Measurements from ENCODE around the gene RAB27A. TPM values are rescaled to one million over a fixed set of nuclear protein-coding genes. Genes with fewer than 3 reads are reported as not detected.

RAB27A gene
- total RNA-seq, 1 donor from 2014 or later = 17.8 TPM

DNA sequence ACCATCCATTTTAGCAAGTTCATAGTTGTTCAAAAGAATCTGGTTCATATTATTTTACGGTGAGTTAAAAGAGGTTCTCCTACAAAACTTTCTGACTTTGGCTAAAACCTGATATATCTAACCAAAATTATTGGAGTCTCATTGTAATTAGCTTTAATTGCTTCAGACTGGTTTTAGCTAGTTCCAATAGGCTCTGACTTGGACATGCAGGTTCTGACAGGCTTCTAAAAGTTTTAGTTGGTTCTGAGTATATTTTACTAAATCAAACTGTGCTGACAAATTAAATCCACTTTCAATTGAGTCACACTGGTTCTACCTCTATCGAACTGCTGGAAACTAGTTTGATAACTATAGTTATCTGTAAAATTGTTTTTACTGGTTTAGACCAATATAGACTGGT, 50.7 kb downstream of the RAB27A start:
- H3K9me3 ChIP-seq (ENCODE audit: insufficient read depth, low read depth, low read length) = no peaks in the 10 kb centered on the region
- H3K27ac Mint-ChIP-seq (ENCODE audit: unreplicated experiment) = no peak overlapping the region
- no peak overlapping the region for H3K4me2 ChIP-seq (ENCODE audit: low read length)
- H3K27me3 ChIP-seq (ENCODE audit: insufficient read depth, low read length) = no peaks in the 10 kb centered on the region
- FAIRE-seq = no peak
- H3K9me3 Mint-ChIP-seq (ENCODE audit: unreplicated experiment) = no peaks in the 10 kb centered on the region
- H3K79me2 ChIP-seq (ENCODE audit: insufficient read depth, low read length) = no peaks in the 10 kb centered on the region
- H3K4me1 ChIP-seq (ENCODE audit: insufficient read depth, low read length) = no peaks in the 10 kb centered on the region
- no peaks in the 10 kb centered on the region for H4K20me1 ChIP-seq (ENCODE audit: insufficient read depth, low read length)
- H3K4me3 ChIP-seq (ENCODE audit: insufficient read depth, low read depth, low read length) = no peak overlapping the region
- H2AFZ ChIP-seq (ENCODE audit: low read depth, low read length) = no peak overlapping the region
- no peaks in the 10 kb centered on the region for H3K27me3 Mint-ChIP-seq (ENCODE audit: low read depth, unreplicated experiment)
- no peak for DNase-seq (ENCODE audit: low read depth)
- H3K4me3 Mint-ChIP-seq (ENCODE audit: unreplicated experiment) = no peak overlapping the region
- H3K27ac ChIP-seq (ENCODE audit: low read depth, low read length) = no peak overlapping the region
- H3K36me3 ChIP-seq (ENCODE audit: insufficient read depth, low read length) = no peaks in the 10 kb centered on the region
- no peak for TF ChIP-seq EZH2 (IDR thresholded peaks at IDR 0.05; ENCODE audit: insufficient read depth, low read length)
- TF ChIP-seq, protein P1, sequence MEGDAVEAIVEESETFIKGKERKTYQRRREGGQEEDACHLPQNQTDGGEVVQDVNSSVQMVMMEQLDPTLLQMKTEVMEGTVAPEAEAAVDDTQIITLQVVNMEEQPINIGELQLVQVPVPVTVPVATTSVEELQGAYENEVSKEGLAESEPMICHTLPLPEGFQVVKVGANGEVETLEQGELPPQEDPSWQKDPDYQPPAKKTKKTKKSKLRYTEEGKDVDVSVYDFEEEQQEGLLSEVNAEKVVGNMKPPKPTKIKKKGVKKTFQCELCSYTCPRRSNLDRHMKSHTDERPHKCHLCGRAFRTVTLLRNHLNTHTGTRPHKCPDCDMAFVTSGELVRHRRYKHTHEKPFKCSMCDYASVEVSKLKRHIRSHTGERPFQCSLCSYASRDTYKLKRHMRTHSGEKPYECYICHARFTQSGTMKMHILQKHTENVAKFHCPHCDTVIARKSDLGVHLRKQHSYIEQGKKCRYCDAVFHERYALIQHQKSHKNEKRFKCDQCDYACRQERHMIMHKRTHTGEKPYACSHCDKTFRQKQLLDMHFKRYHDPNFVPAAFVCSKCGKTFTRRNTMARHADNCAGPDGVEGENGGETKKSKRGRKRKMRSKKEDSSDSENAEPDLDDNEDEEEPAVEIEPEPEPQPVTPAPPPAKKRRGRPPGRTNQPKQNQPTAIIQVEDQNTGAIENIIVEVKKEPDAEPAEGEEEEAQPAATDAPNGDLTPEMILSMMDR (IDR thresholded peaks at IDR 0.05; ENCODE audit: insufficient read depth, low read depth, low read length) = no peak
- H3K4me1 Mint-ChIP-seq (ENCODE audit: low read depth, unreplicated experiment) = peaks cover 3% of the 10 kb centered on the region
- no peak overlapping the region for H3K9ac ChIP-seq (ENCODE audit: low read length)
- H3K36me3 Mint-ChIP-seq (ENCODE audit: low read depth, unreplicated experiment) = no peaks in the 10 kb centered on the region

DNA sequence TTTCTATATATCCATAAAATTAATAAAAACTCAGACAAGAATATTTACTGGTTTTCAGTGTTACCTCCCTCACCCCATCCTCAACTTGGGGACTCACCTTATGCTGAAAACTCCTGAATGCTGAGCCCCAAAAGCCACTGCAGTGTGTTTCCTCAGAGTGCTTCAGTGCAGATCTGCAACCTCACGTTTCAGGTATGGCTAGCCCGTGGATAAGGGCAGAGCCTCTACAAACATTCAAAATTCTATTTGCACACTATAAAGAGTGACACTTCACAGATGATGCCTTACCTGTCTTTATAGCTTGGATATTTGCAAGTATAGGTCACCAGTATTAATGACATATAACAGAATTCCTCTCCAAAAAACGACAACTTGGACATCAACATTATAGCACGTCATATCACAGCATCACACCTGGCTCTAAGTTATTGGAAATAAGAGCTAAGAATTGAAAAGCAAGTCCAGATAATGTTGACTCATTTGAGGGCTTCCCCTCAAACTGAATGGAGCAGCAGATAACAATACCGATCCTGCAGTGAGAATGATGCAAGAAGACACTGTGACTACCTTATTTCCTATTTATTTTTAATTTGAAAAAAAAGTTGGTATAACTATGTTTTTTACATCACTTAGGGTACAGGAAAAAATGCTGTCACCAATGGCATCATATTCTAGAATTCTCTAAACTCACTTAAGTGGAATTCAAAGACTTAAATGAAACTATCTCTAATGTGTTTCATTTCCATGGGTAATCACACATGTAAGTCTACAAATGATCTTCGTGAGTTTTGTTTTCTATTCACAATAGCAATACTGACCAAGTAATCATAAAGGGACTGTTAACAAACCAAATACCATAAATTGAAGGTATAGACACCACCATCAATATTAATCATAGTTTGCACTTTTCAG, 52.1 kb downstream of the RAB27A start:
- no peak for TF ChIP-seq EZH2 (IDR thresholded peaks at IDR 0.05; ENCODE audit: insufficient read depth, low read length)
- TF ChIP-seq, protein P1 (IDR thresholded peaks at IDR 0.05; ENCODE audit: insufficient read depth, low read depth, low read length) = no peak
- Histone ChIP-seq H3K4me1 (ENCODE audit: insufficient read depth, low read length) (no peaks in the 10 kb centered on the region), H3K9me3 (ENCODE audit: insufficient read depth, low read depth, low read length) (no peaks in the 10 kb centered on the region), H3K36me3 (ENCODE audit: insufficient read depth, low read length) (no peaks in the 10 kb centered on the region), H3K27me3 (ENCODE audit: insufficient read depth, low read length) (no peaks in the 10 kb centered on the region), H2AFZ (ENCODE audit: low read depth, low read length) (no peak overlapping the region), H4K20me1 (ENCODE audit: insufficient read depth, low read length) (no peaks in the 10 kb centered on the region), H3K4me3 (ENCODE audit: insufficient read depth, low read depth, low read length) (no peak overlapping the region), H3K9ac (ENCODE audit: low read length) (no peak overlapping the region), H3K4me2 (ENCODE audit: low read length) (no peak overlapping the region), H3K27ac (ENCODE audit: low read depth, low read length) (no peak overlapping the region), H3K79me2 (ENCODE audit: insufficient read depth, low read length) (no peaks in the 10 kb centered on the region)
- Mint-ChIP-seq H3K9me3 (ENCODE audit: unreplicated experiment) (no peaks in the 10 kb centered on the region), H3K36me3 (ENCODE audit: low read depth, unreplicated experiment) (no peaks in the 10 kb centered on the region), H3K4me3 (ENCODE audit: unreplicated experiment) (no peak overlapping the region), H3K4me1 (ENCODE audit: low read depth, unreplicated experiment) (peaks cover 3% of the 10 kb centered on the region), H3K27ac (ENCODE audit: unreplicated experiment) (no peak overlapping the region), H3K27me3 (ENCODE audit: low read depth, unreplicated experiment) (no peaks in the 10 kb centered on the region)
- no peak for FAIRE-seq
- no peak for DNase-seq (ENCODE audit: low read depth)

DNA sequence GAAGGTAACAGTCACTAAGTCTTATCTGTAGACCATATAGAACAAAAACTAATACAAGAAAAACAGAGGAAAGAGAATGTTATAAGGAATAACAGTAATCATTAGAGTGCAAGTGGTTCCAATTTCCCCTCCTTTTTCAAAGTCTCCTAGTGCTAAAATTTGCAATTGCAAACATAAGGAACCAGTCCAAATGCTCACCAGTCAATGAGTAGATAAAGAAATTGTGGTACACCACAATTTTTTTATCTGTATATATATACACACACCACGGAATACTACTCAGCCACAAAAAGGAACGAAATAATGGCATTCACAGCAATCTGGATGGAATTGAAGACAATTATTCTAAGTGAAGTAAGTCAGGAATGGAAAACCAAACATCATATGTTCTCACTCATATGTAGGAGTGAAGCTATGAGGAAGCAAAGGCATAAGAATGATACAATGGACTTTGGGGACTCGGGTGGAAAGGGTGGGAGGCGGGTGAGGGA, 54.0 kb downstream of the RAB27A start:
- Histone ChIP-seq H2AFZ (ENCODE audit: low read depth, low read length) (no peak overlapping the region), H3K9ac (ENCODE audit: low read length) (no peak overlapping the region), H3K4me2 (ENCODE audit: low read length) (no peak overlapping the region), H3K36me3 (ENCODE audit: insufficient read depth, low read length) (no peaks in the 10 kb centered on the region), H3K27me3 (ENCODE audit: insufficient read depth, low read length) (no peaks in the 10 kb centered on the region), H4K20me1 (ENCODE audit: insufficient read depth, low read length) (no peaks in the 10 kb centered on the region), H3K27ac (ENCODE audit: low read depth, low read length) (no peak overlapping the region), H3K4me3 (ENCODE audit: insufficient read depth, low read depth, low read length) (no peak overlapping the region), H3K9me3 (ENCODE audit: insufficient read depth, low read depth, low read length) (no peaks in the 10 kb centered on the region), H3K79me2 (ENCODE audit: insufficient read depth, low read length) (no peaks in the 10 kb centered on the region), H3K4me1 (ENCODE audit: insufficient read depth, low read length) (no peaks in the 10 kb centered on the region)
- DNase-seq (ENCODE audit: low read depth) (no peak), FAIRE-seq (no peak)
- H3K27me3 Mint-ChIP-seq (ENCODE audit: low read depth, unreplicated experiment) = no peaks in the 10 kb centered on the region
- H3K27ac Mint-ChIP-seq (ENCODE audit: unreplicated experiment) = no peak overlapping the region
- TF ChIP-seq EZH2 (IDR thresholded peaks at IDR 0.05; ENCODE audit: insufficient read depth, low read length) = no peak
- TF ChIP-seq, protein P1 (IDR thresholded peaks at IDR 0.05; ENCODE audit: insufficient read depth, low read depth, low read length) = no peak
- no peaks in the 10 kb centered on the region for H3K9me3 Mint-ChIP-seq (ENCODE audit: unreplicated experiment)
- H3K4me1 Mint-ChIP-seq (ENCODE audit: low read depth, unreplicated experiment) = no peaks in the 10 kb centered on the region
- no peak overlapping the region for H3K4me3 Mint-ChIP-seq (ENCODE audit: unreplicated experiment)
- H3K36me3 Mint-ChIP-seq (ENCODE audit: low read depth, unreplicated experiment) = no peaks in the 10 kb centered on the region

All from astrocyte (in vitro differentiated cells and primary cell).